GM21360 (cell line): ENCODE results near the gene RREB1.

ENCODE experiments used
- ATAC-seq: cut with Tn5 transposase; IDR thresholded peaks from one replicate; pipeline ENCODE4 v1.9.1; 2021; ENCODE audit warnings: mild to moderate bottlenecking, moderate library complexity; ENCODE audit not compliant: unreplicated experiment

The RREB1 gene

GRCh38 chr6:7241160-7241559 lies 133.4 kb downstream of the RREB1 start:
- ATAC-seq: no peak

- ATAC-seq: no peak
These were observed 134.2 kb downstream of the RREB1 start for GRCh38 chr6:7241709-7242645.

- no peak for ATAC-seq
These were observed 135.0 kb downstream of the RREB1 start for GRCh38 chr6:7242835-7243178.

GRCh38 chr6:7243179-7243981 lies 135.6 kb downstream of the RREB1 start:
- ATAC-seq: no peak

- ATAC-seq: no peak
These were observed 138.1 kb downstream of the RREB1 start for GRCh38 chr6:7245668-7246393.

- no peak for ATAC-seq
These were observed 138.8 kb downstream of the RREB1 start for GRCh38 chr6:7246401-7247178.

GRCh38 chr6:7247179-7247456 lies 139.4 kb downstream of the RREB1 start:
- no peak for ATAC-seq

- no peak for ATAC-seq
These were observed 140.1 kb downstream of the RREB1 start for GRCh38 chr6:7247828-7248227.

GRCh38 chr6:7249391-7249790 lies 141.6 kb downstream of the RREB1 start:
- ATAC-seq: no peak

GRCh38 chr6:7249946-7250643 lies 142.3 kb downstream of the RREB1 start:
- ATAC-seq: no peak

GRCh38 chr6:7250812-7251211 lies 143.1 kb downstream of the RREB1 start:
- ATAC-seq: no peak

- ATAC-seq: no peak
These were observed 144.0 kb downstream of the RREB1 start for GRCh38 chr6:7251646-7252260.

GRCh38 chr6:7252390-7252789 lies 144.6 kb downstream of the RREB1 start:
- no peak for ATAC-seq

- no peak for ATAC-seq
These were observed 147.4 kb downstream of the RREB1 start for GRCh38 chr6:7254980-7255835.

- no peak for ATAC-seq
These were observed 148.2 kb downstream of the RREB1 start for GRCh38 chr6:7255918-7256317.

GRCh38 chr6:7256785-7257184 lies 149.0 kb downstream of the RREB1 start:
- no peak for ATAC-seq

GRCh38 chr6:7257521-7258230 lies 149.9 kb downstream of the RREB1 start:
- ATAC-seq: no peak

- ATAC-seq: no peak
These were observed 150.5 kb downstream of the RREB1 start for GRCh38 chr6:7258231-7258763.
